Transverse colon (tissue), 4 donors: Measurements from ENCODE around the gene ZNF248.

ENCODE experiments used
- POLR2A ChIP-seq: fragments of 450-650 bp; IDR thresholded peaks from one replicate; pipeline ENCODE4 v1.6.1; 2016; ENCODE audit warnings: antibody characterized with exemption, mild to moderate bottlenecking, moderate library complexity
- POLR2AphosphoS5 ChIP-seq, 3 donors: sonication (generic); formaldehyde crosslinking; IDR thresholded peaks; one replicate each; pipeline ENCODE4 v1.6.1; 2016; ENCODE audit warnings: antibody characterized with exemption in 3 of 3
- TF ChIP-seq, protein P1 (sequence below), 5 experiments: fragments of 200-600 bp in 3 of 5; fragments of 450-650 bp in 2 of 5; sonication (generic) in 3 of 5; IDR thresholded peaks; 1 replicate in 2 of 5; 2 replicates in 3 of 5; pipeline ENCODE4 v1.5.1; 2016 to 2017; ENCODE audit warnings: antibody characterized with exemption in 5 of 5, inconsistent platforms in 3 of 5, mild to moderate bottlenecking in 2 of 5, moderate library complexity in 1 of 5

DNA sequence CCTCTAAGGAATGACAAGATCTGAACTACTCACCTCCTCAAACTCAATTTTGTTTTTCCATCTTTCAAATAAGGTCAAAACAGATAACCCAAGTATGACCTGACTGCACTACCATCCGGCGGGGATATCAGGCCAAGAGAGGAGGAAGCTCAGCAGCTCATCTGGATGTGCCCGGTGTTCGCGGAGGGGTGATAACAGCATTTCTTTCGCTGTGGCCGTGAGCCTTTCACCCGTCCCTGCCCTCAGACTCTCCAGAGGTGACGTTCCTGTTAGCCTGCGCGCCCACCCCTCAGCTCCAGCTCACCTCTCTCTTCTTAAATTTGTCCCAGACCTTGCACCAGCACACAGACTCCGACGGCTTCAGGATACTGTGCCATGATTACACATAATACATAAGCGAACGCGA lies 526 bp downstream of the ZNF248 start:
- no peak for TF ChIP-seq POLR2A
- TF ChIP-seq, protein P1, sequence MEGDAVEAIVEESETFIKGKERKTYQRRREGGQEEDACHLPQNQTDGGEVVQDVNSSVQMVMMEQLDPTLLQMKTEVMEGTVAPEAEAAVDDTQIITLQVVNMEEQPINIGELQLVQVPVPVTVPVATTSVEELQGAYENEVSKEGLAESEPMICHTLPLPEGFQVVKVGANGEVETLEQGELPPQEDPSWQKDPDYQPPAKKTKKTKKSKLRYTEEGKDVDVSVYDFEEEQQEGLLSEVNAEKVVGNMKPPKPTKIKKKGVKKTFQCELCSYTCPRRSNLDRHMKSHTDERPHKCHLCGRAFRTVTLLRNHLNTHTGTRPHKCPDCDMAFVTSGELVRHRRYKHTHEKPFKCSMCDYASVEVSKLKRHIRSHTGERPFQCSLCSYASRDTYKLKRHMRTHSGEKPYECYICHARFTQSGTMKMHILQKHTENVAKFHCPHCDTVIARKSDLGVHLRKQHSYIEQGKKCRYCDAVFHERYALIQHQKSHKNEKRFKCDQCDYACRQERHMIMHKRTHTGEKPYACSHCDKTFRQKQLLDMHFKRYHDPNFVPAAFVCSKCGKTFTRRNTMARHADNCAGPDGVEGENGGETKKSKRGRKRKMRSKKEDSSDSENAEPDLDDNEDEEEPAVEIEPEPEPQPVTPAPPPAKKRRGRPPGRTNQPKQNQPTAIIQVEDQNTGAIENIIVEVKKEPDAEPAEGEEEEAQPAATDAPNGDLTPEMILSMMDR (IDR thresholded peaks at IDR 0.05), result no peak
- TF ChIP-seq POLR2AphosphoS5 (IDR thresholded peaks at IDR 0.05), result no peak
